GM06990 (cell line): ENCODE data around the gene FGD3.

Experiments used
- DNase-seq: peaks from one replicate; pipeline ENCODE4 v3.0.0-alpha.2; 2011; ENCODE audit not compliant: insufficient read length; ENCODE audit errors: extremely low read depth
- H3K27me3 ChIP-seq: replicated peaks from 2 replicates; pipeline ENCODE4 v1.6.0; 2011; ENCODE audit warnings: low read length; ENCODE audit not compliant: control insufficient read depth, insufficient read depth
- H3K36me3 ChIP-seq: 2 replicates; pipeline ENCODE4 v1.5.1; 2011; ENCODE audit warnings: low read length; ENCODE audit not compliant: control insufficient read depth, insufficient read depth
- H3K4me3 ChIP-seq: replicated peaks from 2 replicates; pipeline ENCODE4 v1.5.1; 2011; ENCODE audit warnings: low read depth, mild to moderate bottlenecking, control low read depth, low read length
- TF ChIP-seq, protein P1 (sequence below): IDR thresholded peaks from 2 replicates; pipeline ENCODE4 v1.5.1; 2011; ENCODE audit warnings: low read length, control low read depth, mild to moderate bottlenecking, inconsistent platforms; ENCODE audit not compliant: insufficient read depth, poor library complexity, severe bottlenecking

FGD3 gene

DNA sequence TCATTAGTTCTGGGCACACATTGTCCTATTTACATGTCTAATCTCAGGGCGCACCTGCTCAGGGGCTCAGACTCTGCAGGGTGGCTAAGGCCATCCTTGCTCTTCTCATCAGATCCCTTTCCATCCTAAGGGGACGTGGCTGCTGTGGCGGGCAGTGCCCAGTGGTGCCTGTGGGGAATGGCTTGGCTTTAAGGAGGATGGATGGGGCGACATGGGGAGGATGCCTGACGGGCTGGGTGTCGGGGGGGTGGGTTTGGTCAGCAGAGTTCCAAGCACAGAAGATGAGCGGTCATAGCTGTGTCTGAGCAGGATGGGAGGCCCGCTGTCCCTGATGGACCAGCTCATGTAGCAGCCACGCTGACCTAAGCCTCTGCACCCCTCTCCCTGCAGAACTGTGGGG is 70.3 kb downstream of the FGD3 start:
- Histone ChIP-seq H3K36me3 (peaks cover 27% of the 10 kb centered on the region), H3K27me3 (no peaks in the 10 kb centered on the region), H3K4me3 (no peak overlapping the region)
- TF ChIP-seq, protein P1, sequence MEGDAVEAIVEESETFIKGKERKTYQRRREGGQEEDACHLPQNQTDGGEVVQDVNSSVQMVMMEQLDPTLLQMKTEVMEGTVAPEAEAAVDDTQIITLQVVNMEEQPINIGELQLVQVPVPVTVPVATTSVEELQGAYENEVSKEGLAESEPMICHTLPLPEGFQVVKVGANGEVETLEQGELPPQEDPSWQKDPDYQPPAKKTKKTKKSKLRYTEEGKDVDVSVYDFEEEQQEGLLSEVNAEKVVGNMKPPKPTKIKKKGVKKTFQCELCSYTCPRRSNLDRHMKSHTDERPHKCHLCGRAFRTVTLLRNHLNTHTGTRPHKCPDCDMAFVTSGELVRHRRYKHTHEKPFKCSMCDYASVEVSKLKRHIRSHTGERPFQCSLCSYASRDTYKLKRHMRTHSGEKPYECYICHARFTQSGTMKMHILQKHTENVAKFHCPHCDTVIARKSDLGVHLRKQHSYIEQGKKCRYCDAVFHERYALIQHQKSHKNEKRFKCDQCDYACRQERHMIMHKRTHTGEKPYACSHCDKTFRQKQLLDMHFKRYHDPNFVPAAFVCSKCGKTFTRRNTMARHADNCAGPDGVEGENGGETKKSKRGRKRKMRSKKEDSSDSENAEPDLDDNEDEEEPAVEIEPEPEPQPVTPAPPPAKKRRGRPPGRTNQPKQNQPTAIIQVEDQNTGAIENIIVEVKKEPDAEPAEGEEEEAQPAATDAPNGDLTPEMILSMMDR, result no peak
- DNase-seq, result no peak

DNA sequence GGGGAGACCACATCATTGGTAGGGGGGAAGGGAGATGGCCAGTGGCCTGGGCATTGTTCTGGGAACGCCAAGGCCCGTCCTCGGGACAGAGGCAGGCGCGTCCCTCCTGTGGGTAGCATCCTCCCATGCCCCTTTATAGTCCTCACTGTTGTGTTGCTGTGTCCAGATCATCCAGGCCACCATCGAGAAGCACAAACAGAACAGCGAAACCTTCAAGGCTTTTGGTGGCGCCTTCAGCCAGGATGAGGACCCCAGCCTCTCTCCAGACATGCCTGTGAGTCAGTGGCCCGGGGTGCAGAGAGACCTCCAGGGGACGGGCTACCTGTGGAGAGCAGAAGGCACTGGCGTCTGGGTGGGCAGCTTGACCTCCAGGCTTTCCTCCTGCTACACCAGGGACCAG is 72.8 kb downstream of the FGD3 start:
- Histone ChIP-seq H3K27me3 (no peaks in the 10 kb centered on the region), H3K4me3 (no peak overlapping the region), H3K36me3 (peaks cover 21% of the 10 kb centered on the region)
- no peak for DNase-seq
- TF ChIP-seq, protein P1, result no peak

DNA sequence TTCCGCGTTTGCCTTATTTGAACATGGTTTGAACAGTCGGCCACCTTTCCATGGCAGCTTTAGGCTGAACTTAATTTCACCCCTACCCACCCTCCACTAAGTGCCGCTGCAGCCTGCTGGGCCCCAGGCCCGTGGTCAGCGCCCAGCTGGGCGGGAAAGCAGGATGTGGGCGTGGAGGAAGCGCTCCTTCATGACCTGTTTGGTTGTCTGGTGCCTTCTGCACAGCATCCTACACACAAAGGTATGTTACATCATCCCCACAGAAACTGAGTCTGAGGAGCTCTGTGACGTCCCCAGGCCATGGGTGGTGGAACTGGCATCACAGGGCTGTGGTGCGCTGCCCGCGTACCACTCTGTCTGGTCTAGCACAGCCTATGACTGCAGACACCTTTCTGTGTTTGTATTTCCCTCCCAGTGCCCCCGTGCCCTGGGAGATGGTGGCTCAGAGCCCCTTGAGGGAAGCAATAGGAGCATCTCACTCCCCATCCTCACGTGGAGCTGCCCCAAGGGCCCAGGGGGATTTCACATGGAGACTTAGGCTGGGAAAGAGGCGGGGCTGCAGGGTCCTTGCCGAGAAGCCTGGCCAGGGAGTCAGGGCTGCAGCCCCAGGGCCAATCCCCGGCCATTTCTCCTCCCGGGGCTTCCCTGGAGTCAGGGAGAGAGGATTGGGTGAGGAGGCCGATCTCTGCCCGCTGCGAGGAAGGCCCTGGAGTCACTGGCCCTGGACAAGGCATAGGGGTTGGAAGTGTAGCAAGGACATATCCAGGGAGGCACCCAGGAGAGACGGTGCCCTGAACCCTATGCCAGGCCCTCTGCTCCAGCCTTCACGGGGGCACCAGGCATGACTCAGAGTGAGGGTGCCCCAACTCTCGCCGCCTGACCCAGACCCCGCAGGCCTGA is 73.7 kb downstream of the FGD3 start:
- TF ChIP-seq, protein P1, result no peak
- no peak overlapping the region for H3K4me3 ChIP-seq
- H3K27me3 ChIP-seq, result no peaks in the 10 kb centered on the region
- no peak for DNase-seq
- H3K36me3 ChIP-seq, result peaks cover 18% of the 10 kb centered on the region

DNA sequence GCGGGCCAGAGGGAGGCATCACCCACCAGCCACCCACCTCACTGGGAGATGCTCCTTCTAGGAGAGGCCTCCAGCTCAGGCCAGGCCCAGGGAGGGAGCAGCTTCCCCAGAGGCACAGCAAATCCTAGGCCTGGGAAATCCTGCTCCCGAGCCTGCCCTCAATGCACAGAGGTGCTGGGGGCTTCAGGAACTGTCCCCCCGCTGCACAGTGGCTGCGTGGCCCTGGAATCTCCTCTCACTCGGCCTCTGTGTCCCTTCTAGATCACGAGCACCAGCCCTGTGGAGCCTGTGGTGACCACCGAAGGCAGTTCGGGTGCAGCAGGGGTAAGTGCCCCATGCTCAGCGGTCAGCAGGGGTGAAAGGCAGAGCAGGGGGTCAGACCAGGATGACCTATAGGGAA is 74.7 kb downstream of the FGD3 start:
- no peak for DNase-seq
- Histone ChIP-seq H3K36me3 (peaks cover 17% of the 10 kb centered on the region), H3K4me3 (no peak overlapping the region), H3K27me3 (no peaks in the 10 kb centered on the region)
- TF ChIP-seq, protein P1, result no peak

DNA sequence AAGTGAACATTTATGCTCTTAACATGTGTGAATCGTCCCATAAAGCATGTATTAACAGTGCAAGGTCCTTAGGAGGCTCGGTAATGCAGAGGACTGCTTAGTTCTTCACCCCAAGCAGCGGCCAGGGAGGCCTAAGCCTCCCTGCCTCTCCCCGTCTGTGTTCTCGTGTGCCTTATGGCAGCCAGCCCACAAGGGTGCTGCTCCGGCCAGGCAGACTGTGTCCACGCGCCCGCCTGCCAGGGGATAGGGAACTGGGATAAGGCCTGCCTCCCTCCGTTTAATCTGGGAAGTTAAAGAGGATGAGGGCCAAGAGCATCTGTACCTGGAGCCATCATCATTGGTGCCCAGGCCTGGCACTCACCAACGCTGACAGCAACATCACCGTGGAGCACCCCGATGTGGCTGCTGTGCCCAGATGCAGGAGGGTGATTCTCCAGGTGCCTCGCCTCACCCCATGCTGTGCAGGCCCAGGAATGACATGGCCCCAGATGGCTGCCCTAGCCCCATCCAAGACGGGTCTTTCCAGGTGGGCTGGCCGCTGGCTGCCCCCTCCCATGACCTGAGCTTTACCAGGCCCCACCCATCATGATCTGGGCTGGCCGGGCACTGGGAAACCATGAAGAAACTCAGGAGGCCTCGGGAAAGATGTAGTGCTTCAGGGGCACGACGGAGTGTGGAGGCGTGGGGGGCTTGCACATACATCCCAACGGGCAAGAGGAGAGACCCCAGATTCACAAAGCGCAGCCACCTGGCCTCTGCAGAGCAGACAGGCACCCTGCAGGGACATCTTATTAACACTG is 75.6 kb downstream of the FGD3 start:
- no peaks in the 10 kb centered on the region for H3K27me3 ChIP-seq
- H3K4me3 ChIP-seq, result no peak overlapping the region
- no peak for DNase-seq
- H3K36me3 ChIP-seq, result peaks cover 15% of the 10 kb centered on the region
- TF ChIP-seq, protein P1, result no peak
